GM12872 (cell line): ENCODE measurements around the gene C3orf18.
A peak's percentile ranks its signal among the peaks of the same experiment; 100 is the strongest.

Source experiments
- CTCF ChIP-seq: IDR thresholded peaks from 3 replicates; pipeline ENCODE4 v1.5.1; 2011; ENCODE audit warnings: low read depth, mild to moderate bottlenecking, low read length, moderate library complexity; ENCODE audit not compliant: insufficient read depth

Gene C3orf18

GRCh38 chr3:50552598-50552997 is 14.9 kb downstream of the C3orf18 start:
- TF ChIP-seq CTCF = no peak

GRCh38 chr3:50551681-50552435 is 15.7 kb downstream of the C3orf18 start:
- no peak for TF ChIP-seq CTCF

GRCh38 chr3:50551054-50551659 is 16.4 kb downstream of the C3orf18 start:
- TF ChIP-seq CTCF = no peak

GRCh38 chr3:50550079-50550736 is 17.3 kb downstream of the C3orf18 start:
- peak; percentile 83 for TF ChIP-seq CTCF

GRCh38 chr3:50549226-50549625 is 18.3 kb downstream of the C3orf18 start:
- no peak for TF ChIP-seq CTCF

GRCh38 chr3:50545781-50546180 is 21.8 kb downstream of the C3orf18 start:
- no peak for TF ChIP-seq CTCF

GRCh38 chr3:50542177-50543034 is 25.1 kb downstream of the C3orf18 start:
- peak; percentile 97 for TF ChIP-seq CTCF
